Globus pallidus (tissue), 1 donor: ENCODE results near the gene PTPRD.

Experiments used
- DNase-seq: peaks from one replicate; pipeline ENCODE4 v3.0.0-alpha.2; 2015; ENCODE audit warnings: low spot score

The PTPRD gene

DNA sequence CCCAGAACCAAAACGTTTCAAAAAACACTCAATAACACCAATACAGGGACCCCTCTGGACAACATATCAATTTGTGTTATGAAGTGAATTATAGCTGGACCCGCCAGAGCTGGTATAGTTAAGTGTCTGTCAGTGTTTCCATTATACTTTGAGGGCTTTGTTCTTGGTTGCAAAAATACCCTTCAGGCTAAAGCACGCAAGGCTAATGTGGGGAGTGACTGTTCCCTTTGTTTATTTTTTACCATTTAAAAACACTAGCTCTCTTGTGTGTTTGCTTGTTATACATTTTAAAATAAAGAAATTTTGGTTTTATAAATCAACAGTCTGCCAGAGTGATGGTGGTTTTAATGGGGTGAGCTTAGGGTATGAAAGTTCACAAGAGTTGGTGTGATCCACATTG lies 859.5 kb downstream of the PTPRD start:
- no peak for DNase-seq

- no peak for DNase-seq
Observed at GRCh38 chr9:9752722-9753121, 860.1 kb downstream of the PTPRD start.

- no peak for DNase-seq
Observed at GRCh38 chr9:9751996-9752395, 860.8 kb downstream of the PTPRD start.

DNA sequence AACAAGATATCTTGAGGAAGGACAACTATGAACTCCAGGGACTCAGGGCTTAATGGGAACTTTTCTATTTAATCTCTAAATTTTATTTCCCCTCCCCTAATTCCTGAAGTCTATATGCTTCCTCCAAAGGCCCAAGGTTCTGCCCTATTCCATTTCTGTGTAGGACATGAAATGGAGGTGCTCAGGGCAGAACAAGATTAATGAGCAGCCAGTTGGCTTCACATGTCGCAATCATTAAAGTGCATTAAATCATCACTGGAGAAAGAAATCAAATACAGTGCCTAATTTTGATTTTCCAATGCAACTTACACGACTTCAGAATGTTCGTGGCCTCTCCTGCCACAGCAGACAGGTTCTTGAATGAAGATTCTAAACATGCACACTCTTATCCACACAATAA lies 862.1 kb downstream of the PTPRD start:
- no peak for DNase-seq

- no peak for DNase-seq
Observed at GRCh38 chr9:9749591-9749990, 863.2 kb downstream of the PTPRD start.

DNA sequence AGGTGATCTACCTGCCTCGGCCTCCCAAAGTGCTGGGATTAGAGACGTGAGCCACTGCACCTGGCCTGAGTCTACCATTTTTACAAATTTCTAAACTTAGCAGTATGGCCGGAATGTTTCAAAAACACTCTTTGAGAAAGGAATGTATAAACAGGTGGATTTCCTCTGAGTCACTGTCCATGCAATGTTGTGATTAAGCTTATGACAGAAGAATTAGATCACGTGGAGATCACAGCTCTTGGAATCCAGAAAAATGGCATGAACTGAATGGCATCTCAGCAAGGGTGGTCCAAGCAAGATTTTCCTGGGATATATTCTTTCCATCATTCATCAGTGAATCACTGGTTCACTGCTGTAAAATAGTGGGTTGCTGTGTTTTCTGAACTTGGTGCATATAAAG lies 865.0 kb downstream of the PTPRD start:
- DNase-seq = no peak

DNA sequence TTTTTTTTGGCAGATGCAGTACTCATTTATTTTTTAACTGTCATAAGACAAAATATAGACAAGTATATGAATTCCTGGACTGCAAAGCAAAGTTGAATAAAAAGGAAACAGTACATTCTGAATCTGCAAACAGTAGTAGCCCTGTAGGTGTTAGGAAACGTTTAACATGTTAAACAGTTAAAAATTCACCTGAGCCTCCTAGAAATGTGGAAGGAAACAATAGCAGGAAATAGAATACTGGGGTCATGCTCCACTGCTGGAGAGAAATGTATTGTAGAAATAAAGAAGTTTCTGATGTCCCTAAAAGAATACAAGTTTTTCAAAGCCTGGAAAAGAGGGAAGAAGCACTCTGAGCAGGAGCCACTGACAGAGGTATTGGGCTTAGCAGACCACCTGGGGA lies 866.0 kb downstream of the PTPRD start:
- DNase-seq = no peak

DNA sequence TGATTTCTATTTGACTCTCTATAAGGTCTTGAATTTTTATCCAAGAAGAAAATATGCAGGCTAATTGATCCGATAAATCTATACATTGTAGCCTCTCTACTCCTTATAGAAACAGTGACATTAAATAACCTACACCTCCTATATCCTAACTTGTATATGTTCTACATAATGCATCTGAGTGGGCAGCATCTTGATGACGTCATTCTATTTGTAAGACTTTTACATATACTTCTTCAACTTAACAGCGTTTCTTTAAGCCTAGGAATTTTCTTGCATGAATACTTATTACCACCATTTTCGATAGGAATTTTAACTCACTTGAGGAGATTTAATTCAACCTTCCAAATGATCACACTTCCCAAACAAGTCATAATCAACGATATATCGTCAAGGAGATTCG lies 869.0 kb downstream of the PTPRD start:
- DNase-seq = no peak

DNA sequence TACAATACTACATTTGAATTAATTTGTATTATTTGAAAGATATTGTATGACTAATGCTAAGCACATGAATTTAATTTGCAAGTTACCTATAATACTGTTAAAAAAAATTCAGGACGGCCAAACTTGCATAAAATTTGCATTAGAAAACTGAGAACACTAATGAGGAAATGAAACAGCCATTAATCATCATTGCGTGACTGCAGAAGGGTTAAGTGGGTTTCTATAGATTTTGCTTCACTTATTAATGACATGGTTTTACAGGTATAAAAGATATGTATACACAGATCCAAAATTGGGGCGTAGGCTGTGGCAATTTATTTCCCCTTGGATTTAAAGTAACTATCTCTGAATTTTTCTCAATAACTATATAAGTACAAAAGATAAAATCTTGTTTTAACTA lies 882.6 kb downstream of the PTPRD start:
- no peak for DNase-seq

GRCh38 chr9:9729082-9729481 lies 883.7 kb downstream of the PTPRD start:
- DNase-seq = no peak

DNA sequence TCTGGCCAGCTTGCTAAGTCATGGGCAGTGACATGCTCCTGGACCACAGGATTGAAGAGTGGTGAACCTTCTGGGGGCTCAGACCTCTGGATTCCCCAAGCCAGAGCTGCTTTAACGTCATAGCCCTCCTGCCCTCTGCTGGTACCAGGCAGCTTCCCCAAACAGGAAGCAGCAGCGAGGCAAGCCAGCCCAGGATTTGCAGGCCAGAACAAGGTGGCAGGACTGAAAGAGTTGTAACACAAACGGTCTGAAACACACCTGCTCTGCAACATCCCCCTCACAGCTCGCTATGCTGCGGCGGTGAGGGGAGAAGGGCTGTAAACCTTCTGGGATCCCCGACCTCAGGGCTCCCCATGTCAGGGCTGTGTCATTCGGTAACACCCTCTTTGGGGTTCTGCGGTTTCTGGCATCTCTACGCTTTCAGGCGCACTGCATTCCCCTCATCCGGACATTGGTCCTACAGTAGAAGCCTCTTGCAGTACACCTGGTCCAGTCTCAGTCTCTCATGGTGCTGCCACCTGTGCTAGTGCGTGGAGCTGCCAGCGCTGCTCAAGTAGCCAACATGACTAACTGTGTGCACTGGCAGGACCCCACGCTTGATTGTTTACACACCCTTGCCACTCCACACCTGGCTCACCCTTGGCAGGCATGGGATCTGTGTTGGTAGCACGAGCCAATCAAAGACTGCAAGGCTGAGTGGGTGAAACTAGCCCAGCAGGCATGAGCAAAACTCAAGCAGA lies 893.3 kb downstream of the PTPRD start:
- no peak for DNase-seq

- DNase-seq = no peak
Observed at GRCh38 chr9:9718691-9719090, 894.1 kb downstream of the PTPRD start.

GRCh38 chr9:9679433-9679832 lies 933.4 kb downstream of the PTPRD start:
- DNase-seq = no peak

DNA sequence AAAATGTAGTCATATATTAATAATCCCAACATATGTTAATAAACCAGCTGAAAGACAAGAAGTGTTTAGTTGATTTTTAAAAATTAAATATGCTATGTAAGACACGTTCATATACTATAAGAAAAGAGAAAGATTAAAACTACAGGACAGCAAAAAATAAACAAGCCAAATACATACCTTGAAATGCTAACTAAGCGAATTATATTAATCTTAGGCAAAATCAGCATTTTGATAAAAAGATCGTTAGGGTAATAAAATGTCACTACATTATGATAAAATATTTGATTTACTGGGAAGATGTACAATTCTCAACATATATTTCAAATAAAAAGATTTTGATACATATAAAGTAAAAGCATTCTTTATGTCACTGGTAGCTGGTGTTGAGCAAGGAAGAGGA lies 938.3 kb downstream of the PTPRD start:
- DNase-seq = no peak

DNA sequence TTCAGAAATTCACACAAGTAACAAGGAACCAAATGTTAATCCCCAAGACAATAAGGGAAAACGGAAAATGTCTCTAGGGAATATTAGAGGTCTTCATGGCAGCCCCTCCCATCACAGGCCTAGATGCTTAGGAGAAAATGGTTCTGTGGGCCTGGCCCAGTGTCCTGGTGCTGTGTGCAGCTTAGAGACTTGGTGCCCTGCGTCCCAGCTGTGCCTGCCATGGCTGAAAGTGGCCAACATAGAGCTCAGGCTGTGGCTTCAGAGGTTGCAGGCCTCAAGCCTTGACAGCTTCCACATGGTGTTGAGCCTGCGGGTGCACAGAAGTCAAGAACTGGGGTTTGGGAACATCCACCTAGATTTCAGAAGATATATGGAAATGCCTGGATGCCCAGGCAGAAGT lies 942.3 kb downstream of the PTPRD start:
- no peak for DNase-seq

DNA sequence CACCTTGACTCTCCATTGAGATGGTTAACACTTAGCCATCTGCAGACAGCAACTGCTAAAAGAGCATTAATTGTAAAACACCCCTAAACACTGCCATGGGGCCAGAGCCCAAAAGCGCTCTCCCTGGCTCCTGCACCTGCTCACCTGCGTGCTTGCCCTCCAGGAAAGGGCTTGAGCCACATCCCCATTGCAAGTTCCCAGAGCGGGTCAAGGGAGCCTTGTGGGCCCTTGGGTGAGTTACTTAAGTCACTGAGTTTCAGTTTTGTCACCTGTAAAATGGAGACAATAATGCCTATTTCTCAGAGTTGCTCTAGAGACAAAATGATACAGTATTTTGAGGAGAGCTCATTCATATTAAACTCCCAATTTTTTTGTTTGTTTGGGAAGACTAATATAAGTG lies 967.8 kb downstream of the PTPRD start:
- DNase-seq = no peak

GRCh38 chr9:9631284-9631683 lies 981.5 kb downstream of the PTPRD start:
- DNase-seq = no peak

DNA sequence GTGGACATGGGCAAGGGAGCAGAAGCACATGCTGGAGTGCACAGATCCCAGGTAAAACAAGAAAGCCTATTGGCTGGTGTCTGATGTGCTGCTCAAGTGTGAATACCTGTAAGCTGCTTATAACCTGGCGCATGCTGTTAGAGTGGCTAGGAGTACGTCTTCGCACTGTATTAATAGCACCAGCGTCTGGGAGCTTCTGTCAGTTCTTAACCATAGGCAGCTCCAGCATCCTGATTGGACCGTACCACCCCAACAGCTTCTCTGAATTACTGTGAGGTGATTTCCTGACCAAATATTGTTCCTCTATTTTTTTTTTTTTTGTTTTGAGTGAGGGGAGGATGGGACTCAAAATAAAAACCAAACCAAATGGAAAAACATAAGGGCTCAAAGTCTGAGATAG lies 987.6 kb downstream of the PTPRD start:
- DNase-seq = no peak

DNA sequence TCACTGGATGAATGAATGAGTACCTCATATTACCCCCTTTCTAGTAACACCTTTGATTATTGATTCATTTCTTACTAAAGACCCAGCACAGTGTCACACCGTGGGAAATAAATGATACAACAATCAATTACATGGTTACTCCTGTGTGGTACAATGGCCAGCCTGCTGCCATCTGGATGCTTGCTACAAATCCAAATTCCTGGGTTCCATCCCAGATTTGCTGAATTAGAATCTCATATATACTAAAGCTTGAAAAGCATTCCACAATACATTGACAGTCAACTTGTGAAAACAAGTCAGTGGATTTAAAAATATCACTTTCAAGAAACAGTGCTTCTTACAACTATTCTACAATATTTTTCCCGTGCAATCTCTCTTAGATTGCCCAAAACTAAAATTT lies 989.3 kb downstream of the PTPRD start:
- no peak for DNase-seq

- no peak for DNase-seq
Observed at GRCh38 chr9:9621355-9621940, 991.4 kb downstream of the PTPRD start.

DNA sequence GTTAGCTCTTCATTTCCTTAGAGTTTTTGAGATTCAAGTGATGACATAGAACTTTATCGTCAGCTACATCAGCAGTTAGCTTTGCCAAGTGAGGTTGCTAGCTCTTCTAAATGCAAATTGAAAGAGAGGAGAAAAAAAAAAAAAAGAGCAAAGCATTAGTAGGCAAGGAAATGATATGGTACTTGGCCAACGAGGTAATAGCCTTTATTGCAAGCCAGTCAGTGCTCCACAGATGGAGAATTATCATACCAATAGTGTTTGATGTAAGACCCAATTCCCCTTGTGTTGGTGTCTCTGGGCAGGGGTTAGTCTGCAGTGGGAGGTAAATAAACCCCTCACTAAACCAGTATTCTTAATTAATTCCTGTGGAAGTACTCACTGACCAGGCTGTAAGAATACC lies 992.1 kb downstream of the PTPRD start:
- DNase-seq = no peak

GRCh38 chr9:9615086-9615485 lies 997.7 kb downstream of the PTPRD start:
- DNase-seq = no peak

DNA sequence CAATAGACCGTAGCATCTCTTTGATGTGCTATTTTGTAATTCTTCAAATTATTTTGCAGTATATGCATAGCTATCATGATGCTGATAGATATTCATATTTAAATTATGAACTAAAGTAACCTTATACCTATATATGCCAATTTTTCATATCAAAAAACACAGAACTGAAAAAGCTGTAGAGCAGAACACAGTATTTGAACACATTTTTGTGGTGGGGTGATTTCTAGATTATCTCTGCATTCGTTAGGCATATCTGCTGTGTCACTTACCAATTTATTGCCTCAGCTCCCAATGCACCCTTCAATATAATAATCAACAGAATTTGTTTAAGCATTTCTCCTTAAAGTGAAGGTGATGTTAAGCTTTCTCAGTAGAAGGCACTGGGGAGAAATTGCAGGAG lies 998.2 kb downstream of the PTPRD start:
- DNase-seq = no peak

- DNase-seq = no peak
Observed at GRCh38 chr9:9612755-9613154, 1000.0 kb downstream of the PTPRD start.
